NCI-H2227 (cell line): Measurements from ENCODE around the gene ZNF789.
"Not testable (repeated sequence)": the region's sequence is repeated elsewhere in the genome, so short reads cannot be mapped to it uniquely, and the experiment has no call there.

Experiments
- DNase-seq: peaks from one replicate; lab custom pipeline; 2025; ENCODE audit not compliant: unreplicated experiment; lab: John Stamatoyannopoulos, UW

The ZNF789 gene

DNA sequence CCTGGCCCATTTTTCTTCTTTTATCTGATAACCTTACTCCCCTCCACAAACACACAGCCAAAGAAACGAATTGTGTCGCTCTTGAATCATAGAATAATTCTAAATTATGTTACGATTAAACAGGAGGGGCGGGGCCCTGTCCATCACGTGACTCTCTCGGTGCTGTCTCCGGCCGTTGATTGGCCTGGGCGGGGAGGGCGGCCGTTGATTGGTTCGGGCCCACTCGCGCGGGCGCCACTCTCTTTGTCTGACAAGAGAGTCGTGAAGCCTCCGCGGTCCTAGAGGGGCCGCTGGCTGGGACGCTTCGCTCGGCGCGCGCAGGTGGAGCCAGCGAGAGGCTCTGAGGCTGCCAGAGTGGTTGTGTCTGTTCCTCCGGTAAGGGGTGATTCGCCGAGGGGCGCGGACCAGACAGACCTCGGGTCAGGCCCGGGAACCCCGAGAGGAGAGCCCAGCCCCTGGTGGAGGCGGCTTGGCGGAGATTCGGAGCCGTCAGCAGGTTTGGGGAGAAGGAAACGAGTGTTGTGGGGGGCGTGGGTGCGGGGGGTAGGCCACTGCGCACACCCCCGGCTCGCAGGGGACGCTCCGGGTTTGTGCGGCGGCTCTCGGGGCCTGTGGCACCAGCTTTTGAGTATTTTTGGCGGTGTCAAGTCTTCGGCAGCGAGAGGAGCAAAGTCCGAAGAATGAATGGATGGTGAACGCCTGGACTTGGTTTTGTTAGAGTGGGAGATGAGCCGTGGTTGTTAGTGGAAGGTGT, at the start of gene ZNF789:
ZNF789 (plus strand) TSS at position 330 of the 754 bp plus-strand sequence. CDS start 3,567 bp downstream, outside the sequence.
- DNase-seq: peak; percentile 99

- DNase-seq: no peak
Measured at GRCh38 chr7:99424932-99425730, 47.6 kb upstream of the ZNF789 start.

DNA sequence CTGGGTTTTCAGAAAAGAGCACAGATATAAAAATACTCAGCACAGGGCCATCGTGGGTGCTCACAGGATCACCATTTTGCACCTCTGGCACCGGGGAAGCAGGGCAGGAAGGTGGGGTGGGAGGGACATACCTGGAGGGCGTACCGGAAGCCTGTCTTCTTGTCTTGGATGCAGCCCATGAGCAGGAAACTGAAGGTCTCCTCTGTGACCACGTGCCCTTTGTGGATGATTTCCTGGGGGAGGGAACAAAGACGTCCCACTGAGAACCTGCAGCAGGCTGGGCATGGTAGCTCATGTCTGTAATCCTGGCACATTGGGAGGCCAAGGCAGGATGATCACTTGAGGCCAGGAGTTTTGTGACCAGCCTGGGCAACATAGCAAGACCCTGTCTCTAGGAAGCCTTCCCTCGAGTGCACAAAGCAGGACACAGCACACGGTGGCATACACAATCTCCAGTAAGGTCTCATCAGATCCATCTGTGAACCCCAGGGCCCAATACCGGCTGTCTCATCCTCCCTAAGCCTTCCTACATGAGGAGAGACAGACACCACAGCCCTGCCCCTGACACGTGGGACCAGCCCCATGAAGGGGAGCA, 43.6 kb upstream of the ZNF789 start:
- no peak for DNase-seq

- DNase-seq: no peak
Measured at GRCh38 chr7:99429756-99430155, 42.9 kb upstream of the ZNF789 start.

DNA sequence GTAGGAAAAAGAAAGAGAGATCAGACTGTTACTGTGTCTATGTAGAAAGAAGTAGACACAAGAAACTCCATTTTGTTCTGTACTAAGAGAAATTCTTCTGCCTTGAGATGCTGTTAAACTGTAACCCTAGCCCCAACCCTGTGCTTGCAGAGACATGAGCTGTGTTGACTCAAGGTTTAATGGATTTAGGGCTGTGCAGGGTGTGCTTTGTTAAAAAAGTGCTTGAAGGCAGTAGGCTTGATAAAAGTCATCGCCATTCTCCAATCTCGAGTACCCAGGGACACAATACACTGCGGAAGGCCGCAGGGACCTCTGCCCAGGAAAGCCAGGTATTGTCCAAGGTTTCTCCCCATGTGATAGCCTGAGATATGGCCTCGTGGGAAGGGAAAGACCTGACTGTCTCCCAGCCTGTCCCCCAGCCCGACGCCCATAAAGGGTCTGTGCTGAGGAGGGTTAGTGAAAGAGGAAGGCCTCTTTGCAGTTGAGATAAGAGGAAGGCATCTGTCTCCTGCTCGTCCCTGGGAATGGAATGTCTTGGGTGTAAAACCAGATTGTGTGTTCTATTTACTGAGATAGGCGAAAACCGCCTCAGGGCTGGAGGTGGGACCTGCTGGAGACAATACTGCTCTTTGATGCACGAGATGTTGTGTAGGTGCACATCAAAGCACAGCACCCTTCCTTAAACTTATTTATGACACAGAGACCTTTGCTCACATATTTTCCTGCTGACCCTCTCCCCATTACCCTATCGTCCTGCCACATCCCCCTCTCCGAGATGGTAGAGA, 40.7 kb upstream of the ZNF789 start:
- not testable (repeated sequence) for DNase-seq

DNA sequence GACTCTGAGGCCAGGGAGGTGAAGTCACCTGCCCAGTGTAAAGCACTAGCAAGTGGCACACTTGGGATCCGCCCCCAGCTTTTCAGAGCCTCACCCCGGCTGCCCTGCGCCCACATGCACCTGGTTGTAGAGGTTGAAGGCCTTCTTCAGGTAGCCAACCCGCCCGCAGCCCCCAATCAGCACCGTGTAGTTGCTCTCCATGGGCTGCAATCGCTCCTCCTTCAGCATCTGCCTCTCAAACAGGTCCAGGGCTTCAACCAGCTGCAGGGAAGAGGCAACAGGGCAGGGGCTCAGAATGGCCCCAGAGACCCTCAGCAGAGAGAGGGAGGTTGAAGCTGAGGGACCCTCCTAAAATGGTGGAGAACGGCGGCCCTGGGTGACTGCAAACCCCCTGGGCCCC, 39.5 kb upstream of the ZNF789 start:
- DNase-seq: no peak

DNA sequence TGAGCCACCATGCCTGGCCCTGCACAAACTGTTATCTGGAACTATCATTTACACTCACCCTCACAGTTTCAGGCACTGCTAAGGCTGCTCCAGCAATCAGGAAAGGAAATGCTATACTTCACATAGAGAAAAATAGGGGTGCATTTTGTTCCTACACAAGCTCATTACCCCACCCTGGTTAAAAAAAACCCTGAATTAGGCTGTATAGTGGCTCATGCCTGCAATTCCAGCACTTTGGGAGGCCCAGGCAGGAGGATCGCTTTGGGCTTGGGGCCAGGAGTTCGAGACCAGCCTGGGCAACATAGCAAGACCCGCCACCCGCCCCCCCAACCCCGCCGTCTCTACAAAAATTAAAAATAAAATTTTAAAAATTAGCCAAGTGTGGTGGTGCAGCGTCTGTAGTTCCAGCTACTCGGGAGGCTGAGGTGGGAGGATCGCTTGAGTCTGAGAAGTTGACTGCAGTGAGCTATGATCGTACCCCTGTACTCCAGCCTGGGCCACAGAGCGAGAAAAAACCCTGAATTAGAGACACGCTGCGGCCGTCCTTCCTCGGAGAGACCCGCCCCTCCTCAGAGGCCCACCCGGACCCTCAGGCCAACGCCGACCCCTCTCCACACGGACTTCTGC, 34.6 kb upstream of the ZNF789 start:
- DNase-seq: no peak

DNA sequence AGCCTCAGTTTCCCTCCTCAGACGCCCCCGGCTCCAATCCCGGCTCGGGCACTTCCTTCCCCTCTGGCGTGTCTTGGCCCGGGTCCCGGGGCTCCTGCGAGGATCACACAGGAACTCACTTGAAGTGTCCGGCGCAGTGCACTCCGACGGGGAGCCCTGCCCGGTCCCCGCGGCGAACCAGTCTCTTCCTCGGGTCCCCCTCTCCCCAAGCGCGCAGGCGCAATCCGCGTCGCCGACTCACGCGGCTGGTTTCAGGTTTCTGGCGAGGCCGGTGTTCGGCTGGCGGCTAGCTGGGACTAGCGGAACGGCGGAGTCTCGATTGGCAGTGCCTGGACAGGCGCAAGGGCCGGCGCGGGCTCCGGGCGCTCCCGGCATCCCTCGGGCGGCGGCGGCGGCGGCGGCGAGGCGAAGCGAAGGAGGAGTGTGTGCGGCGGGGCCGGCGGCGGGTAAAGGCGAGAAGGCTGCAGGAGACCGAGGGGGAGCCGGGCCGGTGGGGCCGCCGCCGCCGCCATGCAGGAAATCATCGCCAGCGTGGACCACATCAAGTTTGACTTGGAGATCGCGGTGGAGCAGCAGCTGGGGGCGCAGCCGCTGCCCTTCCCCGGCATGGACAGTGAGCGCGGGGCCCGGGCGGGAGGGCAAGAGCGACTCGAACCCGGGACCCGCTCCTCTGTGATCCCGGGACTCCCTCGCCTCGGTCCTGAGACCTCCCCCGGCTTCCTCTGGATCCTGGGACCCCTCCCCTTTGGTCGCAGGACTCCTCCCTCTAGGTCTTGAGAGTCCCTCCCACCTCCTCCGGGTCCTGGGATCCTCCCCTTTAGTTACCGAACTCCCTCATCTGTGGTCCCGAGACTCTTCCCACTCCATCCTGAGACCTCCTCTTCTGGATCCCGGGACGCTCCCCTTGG, 33.9 kb upstream of the ZNF789 start, which contains the start of the genes CPSF4 and PTCD1:
CPSF4 (plus strand) TSS at position 371 of the 908 bp plus-strand sequence; CDS start at position 511, 140 bp downstream.
PTCD1 (minus strand) TSS at position 226 of the 908 bp plus-strand sequence. CDS start 3,556 bp downstream, outside the sequence.
- DNase-seq: peak; percentile 98

GRCh38 chr7:99440195-99440594, 32.5 kb upstream of the ZNF789 start:
- DNase-seq: no peak

DNA sequence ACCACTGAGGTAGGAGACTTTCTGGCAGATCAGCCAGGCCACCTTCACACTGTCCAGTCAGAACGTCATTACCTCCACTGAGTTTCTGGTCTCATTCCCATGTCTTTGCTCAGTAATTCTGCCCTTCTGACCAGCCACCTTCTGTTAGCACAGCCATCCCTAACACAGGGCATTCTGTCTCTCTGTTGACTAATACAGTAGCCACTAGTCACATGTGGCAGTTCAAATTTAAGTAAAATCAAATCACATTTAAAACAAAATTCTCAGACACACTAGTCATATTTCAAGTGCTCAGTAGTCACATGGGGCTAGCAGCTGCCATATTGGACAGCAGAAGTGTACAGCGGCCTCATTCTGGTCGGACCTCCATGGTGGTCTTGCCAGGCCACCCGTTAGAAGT, 26.6 kb upstream of the ZNF789 start:
- no peak for DNase-seq

GRCh38 chr7:99447943-99448342, 24.7 kb upstream of the ZNF789 start:
- peak; percentile 15 for DNase-seq

DNA sequence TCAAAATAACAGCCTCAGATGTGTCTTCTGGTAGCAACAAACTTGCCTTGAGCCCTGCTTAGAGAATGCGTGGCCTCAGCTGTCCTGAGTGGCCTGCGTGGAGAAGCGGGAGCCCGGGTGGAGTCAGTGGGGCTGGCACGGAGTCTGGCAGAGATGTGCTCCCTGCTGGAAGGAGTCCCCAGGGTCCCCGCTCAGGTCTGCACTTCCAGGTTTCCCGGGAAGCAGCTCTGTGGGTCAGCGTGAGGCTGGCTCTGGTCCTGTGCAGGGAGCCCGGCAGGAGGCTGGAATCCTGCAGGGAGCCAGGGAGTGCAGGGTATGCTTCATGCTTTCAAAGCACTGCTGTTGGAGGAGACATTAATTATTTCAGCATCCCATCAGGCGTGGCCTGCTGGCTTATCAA, 23.8 kb upstream of the ZNF789 start:
- DNase-seq: no peak

GRCh38 chr7:99449326-99449725, 23.4 kb upstream of the ZNF789 start:
- no peak for DNase-seq

DNA sequence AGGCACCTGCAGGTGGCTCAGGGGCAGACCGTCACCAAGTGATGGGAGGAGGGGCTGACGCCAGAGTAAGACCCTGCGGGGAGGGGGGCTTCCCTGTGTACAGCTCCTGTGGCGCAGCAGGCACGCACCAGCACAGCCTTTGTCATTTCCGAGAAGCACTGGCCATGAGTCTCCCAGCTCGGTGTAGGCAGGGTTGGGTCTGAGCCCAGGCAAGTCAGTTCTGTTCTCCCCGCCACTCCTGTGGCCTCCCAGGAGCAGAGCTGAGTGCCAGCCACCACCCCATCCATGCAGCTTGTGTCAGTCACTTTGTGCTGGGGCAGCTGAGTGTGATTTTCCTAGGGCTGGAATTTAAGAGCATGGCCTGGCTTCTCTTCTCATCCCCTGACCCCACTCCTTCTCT, 20.8 kb upstream of the ZNF789 start:
- no peak for DNase-seq

DNA sequence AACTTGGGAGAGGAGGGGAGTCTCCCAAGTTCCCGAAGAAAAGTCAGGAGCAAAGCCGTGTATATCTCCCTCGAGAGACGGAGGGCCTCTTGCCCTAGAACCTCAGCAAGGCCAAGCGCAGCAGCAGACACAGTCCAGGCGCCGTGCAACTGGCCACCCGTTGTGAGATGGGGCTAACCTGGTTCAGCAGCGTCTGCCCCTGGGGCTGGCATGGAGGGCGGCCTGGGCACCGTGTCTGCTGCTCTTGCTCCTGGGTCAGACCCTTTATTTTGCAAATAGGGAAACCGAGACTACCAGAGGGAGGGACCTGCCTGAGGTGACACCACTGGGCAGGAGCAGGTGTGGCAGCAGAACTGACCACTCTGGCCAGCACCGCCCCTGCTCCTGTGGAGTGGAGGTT, 20.1 kb upstream of the ZNF789 start:
- DNase-seq: no peak

- no peak for DNase-seq
Measured at GRCh38 chr7:99453105-99453504, 19.6 kb upstream of the ZNF789 start.

DNA sequence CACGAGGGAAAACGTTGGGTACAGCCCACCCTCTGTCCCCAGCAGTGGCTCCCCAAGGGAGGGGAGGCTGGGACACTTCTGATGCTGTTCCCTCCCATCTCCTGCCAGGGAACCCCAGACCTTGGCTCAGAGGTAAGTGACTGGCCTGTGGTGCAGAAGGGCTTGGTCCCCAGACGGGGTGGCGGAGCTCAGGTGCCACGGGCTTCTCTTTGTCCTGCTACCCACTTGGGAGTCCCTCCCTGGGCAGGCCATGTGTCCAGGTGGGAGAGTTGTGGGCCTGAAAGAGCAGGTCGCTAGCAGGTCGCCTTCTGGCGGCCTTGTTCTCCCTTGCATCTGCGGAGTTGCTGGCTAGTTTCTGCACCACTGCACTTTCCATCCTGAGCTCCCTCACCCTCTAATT, 16.8 kb upstream of the ZNF789 start:
- no peak for DNase-seq

GRCh38 chr7:99456288-99456687, 16.4 kb upstream of the ZNF789 start:
- DNase-seq: no peak

DNA sequence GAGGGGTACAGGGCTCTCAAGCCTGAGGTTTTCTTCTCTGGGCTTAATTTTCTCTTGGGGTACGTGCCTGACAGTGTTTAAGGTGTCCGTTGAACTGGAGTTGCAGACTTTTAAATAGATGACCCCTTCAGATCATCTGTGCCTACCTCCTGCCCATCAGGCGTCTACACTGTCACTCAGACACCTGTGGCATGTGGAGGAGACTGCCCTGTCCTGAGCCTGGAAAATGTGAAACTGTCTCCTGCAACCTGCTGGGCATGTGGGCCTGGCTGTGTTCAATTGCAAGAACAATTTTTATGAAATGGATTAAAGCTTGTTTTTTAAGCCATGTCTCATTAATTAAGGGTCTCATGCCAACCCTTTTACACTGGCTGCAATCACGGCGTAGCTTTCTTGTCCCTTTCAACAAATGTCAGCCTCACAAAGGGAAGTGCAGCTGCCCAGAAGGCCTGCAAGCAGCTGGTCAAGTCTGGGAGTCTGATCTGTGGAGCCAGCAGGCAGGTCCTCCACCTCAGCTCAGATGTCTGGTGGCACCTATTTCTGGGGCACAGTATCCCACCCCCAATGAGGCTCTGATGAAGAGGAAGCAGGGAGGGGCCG, 15.5 kb upstream of the ZNF789 start:
- DNase-seq: no peak
